Left renal cortex interstitium (tissue), 4 donors: ENCODE data around the gene OR2G2. TPM values are rescaled to one million over a fixed set of nuclear protein-coding genes. Genes with fewer than 3 reads are reported as not detected.

Source experiments
- DNase-seq, 4 donors: peaks; one replicate each; pipeline ENCODE4 v3.0.0-alpha.2; 2013; ENCODE audit warnings: low read depth in 4 of 4, low spot score in 2 of 4, missing footprints in 1 of 4
- polyA plus RNA-seq, 4 donors: library from polyadenylated mRNA; unstranded; fragments of 120-200 nt; gene quantifications; one replicate each; pipeline ENCODE4 v1.2.1, GENCODE V29; 2013; ENCODE audit not compliant: insufficient read length in 4 of 4

The OR2G2 gene, protein sequence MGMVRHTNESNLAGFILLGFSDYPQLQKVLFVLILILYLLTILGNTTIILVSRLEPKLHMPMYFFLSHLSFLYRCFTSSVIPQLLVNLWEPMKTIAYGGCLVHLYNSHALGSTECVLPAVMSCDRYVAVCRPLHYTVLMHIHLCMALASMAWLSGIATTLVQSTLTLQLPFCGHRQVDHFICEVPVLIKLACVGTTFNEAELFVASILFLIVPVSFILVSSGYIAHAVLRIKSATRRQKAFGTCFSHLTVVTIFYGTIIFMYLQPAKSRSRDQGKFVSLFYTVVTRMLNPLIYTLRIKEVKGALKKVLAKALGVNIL
- polyA plus RNA-seq: not detected

DNA sequence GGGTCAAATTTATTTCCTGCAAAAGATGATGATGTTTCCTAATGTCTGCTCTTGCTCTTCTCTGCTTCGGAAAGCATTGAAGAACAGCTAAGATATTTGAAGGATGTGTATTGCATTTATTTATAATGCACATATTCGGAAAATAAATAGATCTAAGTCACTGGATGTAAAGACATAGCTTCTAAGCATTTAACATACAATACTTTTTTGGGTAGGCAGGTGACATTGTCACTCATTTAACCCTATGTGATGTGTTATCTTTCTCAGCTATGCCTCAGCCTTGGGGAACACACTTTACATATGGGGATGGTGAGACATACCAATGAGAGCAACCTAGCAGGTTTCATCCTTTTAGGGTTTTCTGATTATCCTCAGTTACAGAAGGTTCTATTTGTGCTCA, at the start of gene OR2G2:
Gene OR2G2 (plus strand): TSS at position 301 of the 400 bp plus-strand sequence. CDS start 0 bp downstream, at position 301.
- DNase-seq: no peak

DNA sequence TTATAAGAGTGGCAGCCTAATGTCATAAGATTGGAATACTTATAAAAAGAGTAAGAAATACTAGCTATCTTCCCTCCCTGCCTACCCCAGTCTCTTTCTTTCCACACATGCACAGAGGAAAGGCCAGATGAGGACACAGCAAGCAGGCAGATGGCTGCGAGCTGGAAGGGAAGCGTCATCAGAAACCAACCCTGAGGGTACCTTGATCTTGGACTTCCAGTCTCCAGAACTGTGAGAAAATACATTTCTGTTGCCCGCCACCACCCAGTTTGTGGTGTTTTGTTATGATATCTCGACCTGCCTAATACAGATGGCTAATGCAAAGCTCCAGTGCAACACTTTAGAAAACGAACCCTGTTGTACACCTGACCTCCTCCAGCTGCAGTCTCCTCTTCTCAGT, 49.6 kb upstream of the OR2G2 start:
- DNase-seq: no peak

DNA sequence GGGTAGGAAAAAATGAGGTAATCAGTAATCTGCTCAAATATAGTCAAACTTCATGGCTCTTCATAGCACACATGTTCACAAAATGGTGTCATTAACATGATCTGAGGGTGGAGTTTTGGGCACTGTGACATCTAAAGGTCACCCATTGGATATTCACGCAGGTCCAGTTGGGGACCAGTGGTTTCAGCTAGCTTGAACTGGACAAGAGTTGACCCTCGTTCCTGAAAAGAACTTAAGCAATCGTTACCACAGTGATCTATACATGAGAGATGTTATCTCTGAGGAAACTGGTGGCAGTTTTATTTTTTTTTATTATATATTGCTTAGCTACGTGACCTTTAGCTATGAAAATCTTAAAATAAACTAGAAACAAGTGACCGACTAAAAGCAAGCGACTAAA, 48.9 kb upstream of the OR2G2 start:
- no peak for DNase-seq

DNA sequence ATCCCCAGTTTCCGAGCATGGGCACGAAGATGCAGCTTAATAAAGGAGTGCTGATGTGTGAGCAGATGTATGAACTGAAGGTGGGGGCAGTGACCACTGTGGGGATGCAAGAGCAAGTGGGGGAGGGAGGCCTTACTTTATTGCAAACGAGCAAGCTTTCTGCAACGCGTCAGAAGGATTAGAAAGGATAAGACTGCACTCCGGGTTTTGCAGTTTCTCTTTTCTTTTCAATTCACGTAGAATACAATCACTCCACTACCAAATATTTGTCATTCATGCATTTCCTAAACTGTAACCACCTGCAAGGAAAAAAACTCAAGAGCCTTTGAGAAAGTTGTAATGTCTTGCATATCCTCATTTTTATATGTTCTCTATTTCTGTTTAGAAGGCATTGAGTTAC, 47.6 kb upstream of the OR2G2 start:
- DNase-seq: no peak

DNA sequence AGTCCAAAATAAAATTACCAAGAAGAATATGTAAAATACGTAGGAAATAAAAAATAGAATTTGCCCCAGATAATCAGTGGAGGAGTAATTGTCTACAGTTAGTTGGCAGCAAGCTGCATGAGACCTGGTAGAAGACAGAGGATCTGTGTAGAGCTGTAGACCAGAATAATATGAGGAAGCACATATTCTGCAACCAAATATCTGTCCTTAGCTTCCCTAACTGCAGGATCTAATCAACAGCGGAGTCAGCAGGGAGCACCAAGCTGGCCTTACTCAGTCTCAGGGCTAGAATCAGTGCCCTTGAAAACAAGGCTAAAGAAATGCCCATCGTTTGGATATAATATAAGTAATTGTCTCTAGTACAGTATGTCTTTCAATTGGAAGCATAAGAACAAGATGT, 45.3 kb upstream of the OR2G2 start:
- no peak for DNase-seq

DNA sequence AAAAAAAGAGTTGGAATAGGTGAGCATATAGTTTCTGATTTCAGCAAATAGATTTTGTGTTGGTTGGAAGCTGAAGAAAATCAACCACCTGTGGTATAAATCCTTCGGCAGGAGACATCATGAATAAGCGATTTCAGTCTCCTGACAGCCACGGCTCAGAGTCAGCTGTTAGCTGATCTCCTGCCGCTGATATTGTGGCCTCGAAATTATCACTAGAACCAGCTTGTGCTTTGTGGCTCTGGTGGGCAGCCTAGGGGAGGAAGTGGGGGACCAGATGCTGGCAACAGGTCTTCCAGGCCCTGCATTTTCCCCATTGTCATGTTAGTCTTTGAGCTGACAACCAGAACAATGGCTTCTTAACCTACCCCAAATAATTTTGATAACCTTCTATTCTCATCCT, 40.1 kb upstream of the OR2G2 start:
- no peak for DNase-seq

DNA sequence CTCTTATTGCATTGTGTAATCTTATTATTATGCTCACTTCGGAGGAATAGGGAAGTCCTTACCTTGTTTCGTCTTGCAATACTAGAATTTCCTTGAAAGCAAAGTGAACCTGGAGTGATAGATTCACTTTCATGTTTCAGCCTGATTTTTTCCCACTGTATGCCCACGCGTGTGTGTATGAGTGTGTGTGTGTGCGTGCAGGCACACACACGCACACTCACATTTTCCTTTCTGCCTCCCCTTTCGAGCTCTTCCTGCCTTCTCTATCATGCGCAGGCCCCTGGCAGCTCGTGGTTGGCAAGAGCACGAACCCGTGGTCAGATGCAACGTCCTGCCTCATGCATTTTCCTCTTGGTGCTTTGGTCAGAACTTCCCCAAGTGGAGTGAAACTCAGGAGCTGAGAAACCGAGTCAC, 39.4 kb upstream of the OR2G2 start, which contains the start of gene GCSAML:
Gene GCSAML (plus strand): TSS at position 366 of the 414 bp plus-strand sequence. CDS start 58 bp downstream, outside the sequence.
- no peak for DNase-seq

DNA sequence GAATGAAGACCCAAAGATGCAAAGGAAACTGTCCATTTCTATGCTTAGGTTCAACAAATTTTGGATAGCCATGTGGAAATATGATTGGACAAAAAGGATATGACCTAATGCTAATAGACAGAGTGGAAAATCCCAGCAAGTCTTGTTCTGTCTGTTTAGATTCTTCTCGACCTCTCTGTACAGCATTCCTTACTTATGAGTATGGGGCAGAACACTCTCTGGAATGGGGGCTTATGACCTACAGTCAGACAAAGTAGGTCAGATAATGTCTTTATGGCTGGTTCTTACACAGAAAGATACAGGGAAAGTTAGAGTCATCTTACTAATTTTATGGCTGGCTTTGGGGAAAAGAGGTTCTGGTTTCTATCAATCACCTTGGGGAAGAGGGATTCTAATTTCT, 36.4 kb upstream of the OR2G2 start:
- no peak for DNase-seq

DNA sequence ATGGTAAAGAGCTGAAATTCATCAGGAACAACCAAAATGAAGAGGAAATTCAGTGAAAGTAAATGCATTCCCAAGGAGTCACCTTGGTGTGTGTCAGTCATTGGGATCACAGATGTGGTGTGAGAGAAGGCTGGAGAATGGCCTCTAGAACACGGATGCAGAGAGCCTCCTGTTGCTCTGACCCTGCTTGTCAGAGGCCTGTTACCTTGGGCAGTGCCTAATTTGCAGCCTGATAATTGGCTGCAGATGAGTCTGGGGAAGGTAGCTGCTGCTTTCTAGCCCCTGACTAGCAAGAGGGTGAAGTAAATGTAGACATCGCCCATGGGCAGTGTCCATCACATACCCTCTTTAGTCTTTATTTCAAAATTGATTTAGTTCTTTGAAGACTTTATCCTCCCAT, 35.9 kb upstream of the OR2G2 start:
- DNase-seq: no peak

DNA sequence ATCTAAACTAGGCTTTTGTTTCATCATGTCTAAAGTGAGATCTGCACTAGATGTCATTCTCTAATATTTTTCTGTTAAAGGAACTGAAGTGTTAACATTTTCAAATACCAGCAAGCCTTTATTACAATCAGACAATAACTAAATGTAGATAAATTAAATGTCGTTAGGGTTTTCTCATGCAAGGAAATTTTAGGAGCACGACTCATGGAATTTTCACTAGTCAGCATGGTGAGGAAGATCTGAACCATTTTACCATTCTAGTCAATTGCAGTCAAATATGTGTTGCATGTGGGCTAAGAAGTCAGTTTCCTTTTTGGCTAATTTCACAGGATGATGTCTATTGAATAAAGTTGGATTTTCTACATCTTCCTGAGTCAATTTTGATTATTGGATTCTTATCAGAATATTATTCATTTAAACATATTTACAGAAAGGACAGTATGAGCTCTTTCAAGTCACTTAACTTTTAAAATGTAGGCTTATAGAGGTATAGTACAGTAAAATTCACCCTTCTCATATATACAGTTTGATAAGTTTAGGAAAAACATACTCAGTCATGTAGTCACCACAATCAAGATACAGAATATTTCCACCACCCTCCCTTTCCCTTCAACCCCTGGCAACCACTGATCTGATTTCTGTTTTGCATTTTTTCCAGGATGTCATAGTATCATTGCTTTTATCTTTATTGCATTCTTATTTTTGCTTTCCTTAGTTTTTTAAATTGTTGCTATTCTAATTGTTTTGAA, 30.1 kb upstream of the OR2G2 start:
- no peak for DNase-seq

DNA sequence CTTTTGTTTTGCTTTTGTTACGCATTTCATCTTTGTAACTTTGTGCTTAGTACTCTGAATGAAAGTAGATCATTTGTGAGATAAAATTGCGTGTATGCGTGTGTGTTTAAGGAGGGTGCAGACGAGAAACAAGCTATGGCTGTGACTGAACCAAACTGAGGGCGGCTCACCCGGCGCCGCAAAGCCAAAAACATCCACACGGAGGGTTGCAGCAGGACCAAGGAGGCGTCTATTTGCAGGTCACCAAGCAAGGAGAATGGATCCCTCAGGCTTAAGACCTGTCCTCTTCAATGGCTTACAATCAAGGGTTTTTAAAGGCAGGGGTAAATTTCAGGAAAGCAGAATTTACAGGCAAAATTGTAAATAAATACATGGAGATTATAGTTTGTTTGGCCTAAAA, 26.4 kb upstream of the OR2G2 start:
- DNase-seq: no peak

DNA sequence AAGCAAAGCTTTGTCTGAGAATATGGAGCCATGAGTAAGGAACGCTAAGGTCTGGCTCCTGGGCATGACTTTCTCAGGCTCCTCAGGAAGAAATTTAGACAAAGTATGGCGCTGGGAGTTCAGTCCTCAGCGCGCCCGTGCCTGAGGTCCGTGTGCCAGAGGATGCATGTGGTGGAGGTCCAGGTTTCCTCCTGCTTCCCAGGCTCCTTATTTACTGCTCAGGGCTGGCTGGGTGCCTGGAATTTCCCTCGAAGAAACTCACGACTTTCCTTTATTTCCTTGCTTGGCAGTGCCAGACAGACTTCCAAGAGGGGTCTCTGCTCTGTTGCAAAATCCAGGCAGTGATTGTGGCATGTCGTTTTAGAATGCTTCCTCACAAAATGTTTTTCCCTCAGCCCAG, 26.0 kb upstream of the OR2G2 start:
- no peak for DNase-seq

DNA sequence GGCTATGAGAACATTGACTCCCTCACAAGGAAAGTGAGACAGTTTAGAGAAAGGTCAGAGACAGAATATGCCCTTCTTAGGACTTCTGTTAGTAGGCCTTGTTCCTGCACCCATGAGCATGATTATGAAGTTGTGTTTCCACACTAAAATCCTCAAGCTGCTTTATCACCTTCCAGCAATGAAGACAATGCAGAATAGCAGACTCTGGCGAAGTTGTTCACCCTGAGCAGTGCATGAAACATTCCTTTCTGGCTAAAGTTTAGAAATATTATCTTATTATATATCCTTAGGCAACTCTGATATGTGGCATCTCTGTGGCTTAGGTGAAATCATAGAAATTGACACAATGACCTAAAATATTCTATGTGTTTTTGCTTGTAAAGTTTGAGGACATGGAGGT, 13.9 kb upstream of the OR2G2 start:
- DNase-seq: no peak

DNA sequence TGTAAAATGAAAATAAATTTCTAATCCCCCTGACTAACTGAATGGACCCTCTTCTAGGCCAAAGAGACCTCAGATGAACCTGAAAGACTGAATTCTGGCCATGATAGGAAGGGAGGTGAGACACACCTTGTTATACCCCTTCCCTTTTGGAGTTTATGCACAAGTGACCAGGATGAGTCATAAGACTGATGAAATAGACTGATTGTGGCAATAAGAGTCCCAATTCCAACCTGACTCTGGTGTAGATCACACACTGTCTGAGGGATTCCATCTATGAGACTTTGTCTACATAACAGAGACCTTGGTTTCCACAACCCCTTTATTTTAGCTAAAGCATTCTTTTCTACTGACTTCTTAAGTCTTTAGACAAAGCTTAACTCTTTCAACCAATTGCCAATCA, 13.5 kb upstream of the OR2G2 start:
- no peak for DNase-seq

DNA sequence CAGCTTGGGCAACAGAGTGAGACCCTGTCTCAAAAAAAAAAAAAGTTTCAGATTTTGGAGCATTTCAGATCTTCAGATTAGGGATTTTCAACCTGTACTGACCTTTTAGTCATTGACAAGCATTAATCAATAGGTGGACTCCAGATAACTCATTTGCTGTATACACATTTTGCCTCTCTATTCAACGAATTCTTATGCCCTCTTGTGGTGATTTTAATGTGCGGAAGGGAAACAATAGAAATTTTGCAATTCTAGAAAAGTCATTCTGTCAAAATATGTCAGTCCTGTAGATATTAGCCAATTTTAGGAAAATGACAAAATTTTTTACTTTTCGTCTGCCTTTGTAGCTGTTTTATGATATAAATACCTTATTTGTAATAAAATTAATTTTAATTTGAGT, 11.6 kb upstream of the OR2G2 start:
- DNase-seq: peak in 1 of 4 donors; percentile 1

DNA sequence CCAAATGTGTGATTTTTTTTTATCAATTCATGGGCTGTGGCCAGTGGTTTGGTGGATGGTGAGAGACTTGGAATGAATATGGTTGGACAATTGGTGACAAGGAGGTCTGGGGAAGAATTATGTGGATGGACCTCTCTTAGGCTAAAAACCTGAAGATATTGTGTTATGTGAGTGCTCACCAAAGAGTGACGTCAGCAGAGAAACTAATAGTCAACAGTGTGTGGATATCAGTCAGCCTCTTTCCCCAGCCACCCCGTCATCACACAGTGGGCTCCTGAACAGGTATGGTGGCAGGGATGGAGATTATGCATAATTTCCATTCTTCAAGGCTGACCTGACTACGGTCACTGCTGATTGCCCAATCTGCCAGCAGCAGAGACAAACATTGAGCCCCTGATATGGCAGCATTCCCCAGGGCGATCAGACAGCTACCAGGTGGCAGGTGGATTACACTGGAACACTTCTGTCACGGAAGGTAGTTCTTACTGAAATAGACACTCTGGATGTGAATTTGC, 9.2 kb upstream of the OR2G2 start:
- DNase-seq: no peak

DNA sequence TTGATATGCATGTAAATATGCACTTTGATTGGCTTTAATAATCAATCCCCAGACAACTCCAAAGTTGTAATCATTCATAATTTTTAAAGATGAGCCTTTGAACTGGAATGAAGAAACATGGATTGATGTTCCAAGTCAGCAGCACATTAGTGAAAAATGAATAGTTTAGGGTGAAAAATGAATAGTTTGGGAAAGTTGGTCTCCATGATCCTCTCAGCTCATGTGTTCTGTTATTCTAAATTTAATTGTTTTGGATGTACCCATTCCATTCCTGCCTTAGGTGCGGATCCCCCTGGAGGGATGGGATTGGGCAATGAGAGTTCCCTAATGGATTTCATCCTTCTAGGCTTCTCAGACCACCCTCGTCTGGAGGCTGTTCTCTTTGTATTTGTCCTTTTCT, 17.1 kb downstream of the OR2G2 start, which contains the start of gene OR2G3:
Gene OR2G3 (plus strand): TSS at position 301 of the 400 bp plus-strand sequence. CDS start 0 bp downstream, at position 301.
- no peak for DNase-seq

DNA sequence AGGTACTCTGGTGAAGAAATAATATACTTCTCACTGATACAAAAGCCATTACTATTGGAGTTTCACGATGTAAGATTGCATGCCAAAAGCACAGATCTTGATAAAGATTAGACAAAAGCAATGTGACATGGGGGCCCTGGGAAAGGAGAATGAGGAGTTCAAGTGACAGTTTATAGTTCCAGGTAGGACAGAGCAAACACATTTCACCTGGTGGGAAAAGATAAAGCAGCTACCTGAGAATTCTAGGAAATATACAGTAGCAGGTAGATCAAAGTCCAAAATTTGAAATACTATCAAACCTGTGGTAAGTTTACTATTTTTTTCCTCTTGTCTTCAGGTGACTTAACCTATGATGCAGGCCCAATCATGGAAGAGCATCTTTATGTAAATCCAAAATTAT, 25.2 kb downstream of the OR2G2 start:
- no peak for DNase-seq

DNA sequence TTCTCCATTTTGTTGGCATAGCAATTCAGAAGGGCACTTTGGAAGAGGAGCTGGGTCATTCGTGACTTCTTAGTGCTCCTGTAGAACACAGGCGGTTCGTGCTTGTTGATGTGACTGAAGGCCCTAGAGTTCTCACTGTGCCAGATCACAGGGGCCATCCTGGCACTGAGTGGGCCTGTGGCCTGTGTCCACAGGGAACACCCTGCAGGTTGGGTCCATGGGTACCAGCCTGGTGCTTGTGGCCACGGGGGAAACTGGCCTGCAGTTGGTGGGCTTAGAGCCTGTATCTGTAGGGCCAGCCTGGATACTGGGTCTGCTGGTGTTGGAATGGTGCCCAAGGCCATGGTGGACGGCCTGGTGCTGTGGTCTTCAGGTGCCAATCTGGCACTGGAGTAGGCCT, 26.5 kb downstream of the OR2G2 start:
- no peak for DNase-seq

DNA sequence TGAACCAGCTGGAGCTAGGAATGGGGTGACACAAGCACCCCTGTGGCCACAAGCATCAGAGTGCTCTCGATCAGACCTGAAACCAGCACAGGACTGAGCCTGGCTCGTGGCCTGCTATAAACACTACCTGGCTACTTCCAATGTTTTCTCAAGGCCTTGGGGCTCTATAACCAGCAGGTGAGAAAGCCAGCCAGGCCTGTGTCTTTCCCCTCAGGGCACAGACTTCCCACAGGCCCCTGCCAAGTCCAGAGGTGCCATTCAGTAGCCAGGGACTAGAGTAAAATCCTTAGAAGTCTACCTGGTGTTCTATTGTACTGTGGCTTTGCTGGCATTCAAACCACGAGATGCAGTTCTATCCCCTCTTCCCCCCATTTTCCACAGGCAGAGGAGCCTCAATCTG, 39.8 kb downstream of the OR2G2 start:
- DNase-seq: no peak

DNA sequence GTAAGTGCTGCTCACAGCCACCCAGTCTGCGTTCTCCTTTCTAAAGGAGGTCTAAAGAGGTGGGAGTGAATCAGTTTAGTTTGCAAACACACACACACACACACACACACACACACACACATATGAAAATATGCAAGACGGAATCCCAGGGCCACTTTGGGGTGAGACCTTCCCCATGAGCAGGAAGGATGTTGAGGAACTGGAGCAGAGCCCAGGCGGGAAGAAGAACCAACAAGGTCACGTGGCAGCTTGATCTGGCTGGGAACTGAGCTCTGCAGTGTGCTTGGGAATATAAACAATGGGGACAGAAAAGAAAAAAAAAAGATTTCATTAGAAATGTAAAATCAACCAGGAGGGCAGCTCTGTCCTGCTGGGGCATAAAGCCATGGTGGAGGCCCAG, 49.9 kb downstream of the OR2G2 start:
- no peak for DNase-seq

DNA sequence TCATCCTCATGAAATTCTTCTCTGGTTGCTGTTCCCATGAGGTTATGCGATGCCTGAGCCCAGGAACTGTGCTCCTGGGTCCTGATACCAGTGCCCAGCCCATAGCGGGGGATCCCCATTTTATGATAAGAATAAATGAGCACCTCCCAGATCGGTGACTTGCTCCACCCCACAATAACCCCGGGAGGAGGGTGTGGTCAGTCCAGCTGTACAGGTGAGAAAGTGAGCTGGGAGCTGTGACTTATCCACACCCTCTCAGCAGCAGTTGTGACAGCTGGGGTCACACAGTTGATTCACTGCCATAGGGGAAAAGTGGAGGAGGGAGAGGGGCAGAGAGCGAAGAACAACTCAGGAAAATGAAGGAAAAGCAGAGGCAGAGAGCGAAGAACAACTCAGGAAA, 50.6 kb downstream of the OR2G2 start:
- no peak for DNase-seq
